HL-60/S4 (cell line): ENCODE data around the gene TIAM2.
"Not testable (repeated sequence)": the region's sequence is repeated elsewhere in the genome, so short reads cannot be mapped to it uniquely, and the experiment has no call there.

Experiments
- in situ Hi-C: fragments of 300-500 bp; cut with MboI; formaldehyde crosslinking; loops from 2 replicates; pipeline ENCODE4 v1.14.3; 2022; ENCODE audit warnings: low sequenced_read_pairs

The TIAM2 gene

DNA sequence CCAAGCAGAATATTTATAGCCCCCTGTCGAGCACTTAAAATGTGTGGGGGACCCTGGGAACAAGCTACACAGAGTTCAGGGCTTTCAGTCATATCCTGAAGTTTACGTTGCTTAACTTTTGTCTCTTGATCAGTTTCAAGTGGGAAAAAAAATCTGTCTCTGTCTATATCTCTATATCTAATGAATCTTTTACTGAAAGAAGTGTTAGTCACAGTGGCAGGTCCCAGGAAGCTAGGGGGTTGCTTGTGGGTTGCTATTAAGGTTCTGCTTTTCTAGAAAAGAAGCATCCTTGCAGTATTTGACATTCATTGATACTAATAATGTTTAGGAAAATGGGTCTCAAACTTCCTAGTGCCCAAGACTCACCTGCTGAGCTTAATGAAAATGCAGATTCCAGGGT lies 192.0 kb downstream of the TIAM2 start:
- in situ Hi-C loops, result loop anchor here (25.0 kb wide), 1 partner anchor 350 kb away; no protein-coding TSS in a partner anchor

DNA sequence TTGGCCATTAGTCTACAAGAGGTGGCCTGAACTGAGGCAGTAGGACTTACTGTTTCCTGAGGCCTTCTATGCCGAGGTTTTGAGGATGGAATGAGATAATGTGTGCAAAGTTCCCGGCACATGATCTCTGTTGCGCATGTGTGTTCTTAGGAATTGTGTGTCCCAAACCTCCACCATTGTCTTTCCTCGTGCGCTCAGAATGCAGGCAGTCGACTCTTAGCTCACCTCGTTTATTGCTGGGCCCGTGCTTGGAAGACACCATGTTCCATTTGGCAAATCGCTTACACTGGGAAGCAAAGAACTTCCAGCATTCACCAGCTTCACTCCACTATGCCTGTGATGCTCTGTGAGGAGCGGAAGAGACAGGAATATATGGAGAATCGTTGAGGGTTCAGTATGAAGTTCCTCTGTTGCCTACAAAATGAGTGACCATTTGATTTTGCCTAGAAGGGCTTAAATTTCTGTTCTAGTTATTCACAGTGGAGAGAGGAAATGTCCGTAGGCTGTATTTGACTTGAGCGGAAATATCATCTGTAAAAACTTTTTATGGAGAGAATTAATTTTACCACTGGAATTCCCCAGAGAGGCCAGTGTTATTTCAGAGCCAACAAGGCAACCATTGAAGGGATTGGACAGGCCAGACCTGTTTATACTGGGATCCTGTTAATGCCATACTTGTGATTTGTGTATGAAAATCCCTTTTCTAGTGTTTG lies 193.0 kb downstream of the TIAM2 start:
- in situ Hi-C loops, result loop anchor here (25.0 kb wide), 1 partner anchor 349 kb away; no protein-coding TSS in a partner anchor

DNA sequence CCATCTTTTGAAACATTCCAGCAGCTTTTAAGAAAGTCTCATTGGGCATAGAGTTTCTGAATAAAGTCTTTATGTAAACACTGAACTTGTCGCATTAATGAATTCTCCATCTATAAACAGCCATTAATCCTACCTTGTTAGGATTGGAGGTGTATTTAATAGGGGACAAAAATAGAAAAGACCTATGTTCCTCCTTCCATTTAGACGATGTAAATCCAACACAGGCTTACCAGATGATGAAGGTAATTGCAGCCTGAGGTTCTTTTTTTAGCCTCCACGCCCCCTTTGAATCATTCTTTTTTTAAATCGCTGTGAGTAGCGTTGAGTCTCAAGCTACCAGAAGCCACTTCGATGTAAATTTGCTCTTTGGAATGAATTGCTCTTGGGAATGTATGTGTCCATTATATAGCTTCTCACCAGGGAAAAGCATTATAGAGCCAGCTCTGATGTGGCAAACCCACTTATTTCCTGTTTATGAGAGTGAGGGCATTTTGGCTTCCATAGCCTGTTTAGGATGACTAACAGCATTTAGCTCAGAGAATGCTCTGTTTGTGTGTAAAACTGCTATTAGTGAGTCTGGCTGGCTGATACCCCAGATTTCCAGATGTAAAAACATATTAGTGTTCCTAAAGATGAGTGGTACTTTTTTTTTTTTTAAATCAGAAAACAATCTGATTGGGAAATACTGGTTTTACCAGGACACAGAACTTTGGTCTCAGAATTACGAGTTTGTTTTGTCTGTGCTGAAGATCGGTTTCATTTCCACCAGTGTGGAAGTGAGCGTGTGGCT lies 193.8 kb downstream of the TIAM2 start:
- in situ Hi-C loops, result loop anchor here (25.0 kb wide), 1 partner anchor 348 kb away; no protein-coding TSS in a partner anchor

DNA sequence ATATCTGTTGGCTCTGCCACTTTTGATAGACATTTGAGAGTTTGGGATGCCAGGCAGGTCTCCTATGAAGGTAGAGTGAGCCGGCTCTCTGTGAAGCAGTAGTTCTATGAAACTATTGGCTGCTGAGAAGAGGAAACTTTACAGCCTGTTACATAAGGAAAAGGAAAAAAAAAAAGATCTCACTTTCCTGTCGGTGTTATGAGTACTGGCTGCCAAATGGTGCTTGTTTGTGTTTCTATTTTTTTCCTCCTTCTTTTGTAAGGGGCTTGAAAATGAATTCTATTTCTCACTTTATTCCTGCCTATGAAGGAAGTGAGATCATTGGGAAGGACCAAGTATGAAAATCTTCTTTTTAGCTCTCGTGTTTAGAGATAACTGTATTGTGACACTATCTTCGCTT lies 195.6 kb downstream of the TIAM2 start:
- in situ Hi-C loops, result loop anchor here (25.0 kb wide), 1 partner anchor 347 kb away; no protein-coding TSS in a partner anchor

DNA sequence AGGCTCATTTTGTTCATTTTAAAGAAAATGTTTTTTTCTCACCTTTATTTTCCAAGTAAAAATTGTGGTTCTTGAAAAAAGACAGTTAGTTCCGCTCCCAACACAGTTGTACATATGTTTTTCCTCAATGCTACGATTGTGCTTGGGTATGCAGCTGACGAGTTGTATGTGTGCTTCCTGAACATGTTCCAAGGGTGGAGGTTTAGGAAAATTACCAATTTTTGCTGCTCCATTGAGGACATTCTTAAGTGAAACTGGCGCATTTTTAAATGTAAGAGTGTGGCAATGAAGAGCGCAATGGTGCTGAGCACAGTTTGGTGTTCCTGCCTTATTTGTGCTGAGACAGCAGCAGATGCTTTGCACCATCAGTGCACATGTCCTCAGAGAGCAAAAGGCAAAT lies 198.4 kb downstream of the TIAM2 start:
- in situ Hi-C loops, result loop anchor here (25.0 kb wide), 1 partner anchor 344 kb away; no protein-coding TSS in a partner anchor

DNA sequence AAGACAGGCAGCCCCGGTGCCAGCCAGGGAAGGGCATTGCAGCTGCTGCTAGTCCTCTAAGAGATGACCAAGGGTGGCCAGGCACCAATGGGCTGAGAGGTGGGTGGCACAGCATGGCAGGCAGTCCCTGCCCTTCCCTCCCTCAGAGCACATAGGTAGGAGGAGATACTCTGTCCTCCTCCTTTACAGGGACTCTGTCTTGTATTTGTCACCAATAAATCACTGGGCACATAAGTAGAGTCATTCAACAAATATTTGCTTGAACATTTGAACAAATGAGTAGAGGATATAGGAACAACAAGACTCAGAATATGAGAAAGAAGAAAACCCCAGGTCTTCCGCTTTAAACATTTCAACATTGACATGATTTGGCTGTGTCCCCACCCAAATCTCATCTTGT lies 199.3 kb downstream of the TIAM2 start:
- in situ Hi-C loops, result loop anchor here (25.0 kb wide), 1 partner anchor 343 kb away; no protein-coding TSS in a partner anchor

DNA sequence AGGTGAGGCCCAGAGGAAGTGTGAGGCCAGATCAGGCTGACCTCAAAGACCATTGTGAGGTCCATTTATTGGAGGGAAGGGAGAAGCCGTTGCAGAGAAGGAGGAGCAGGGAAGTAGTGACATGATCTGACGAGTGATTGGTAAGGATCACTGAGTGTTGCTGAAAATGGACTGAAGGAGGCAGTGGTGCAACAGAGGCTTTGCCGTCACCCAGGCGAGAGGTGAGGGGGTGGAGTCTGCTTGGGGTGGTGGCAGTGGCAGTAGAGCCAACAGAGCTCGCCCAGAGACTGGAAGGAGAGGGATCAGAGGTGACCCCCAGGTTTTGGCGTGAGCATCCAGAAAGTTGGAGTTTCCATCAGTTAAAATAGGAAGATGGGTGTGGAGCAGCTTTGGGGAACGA lies 200.8 kb downstream of the TIAM2 start:
- in situ Hi-C loops, result loop anchor here (25.0 kb wide), 1 partner anchor 341 kb away; no protein-coding TSS in a partner anchor

DNA sequence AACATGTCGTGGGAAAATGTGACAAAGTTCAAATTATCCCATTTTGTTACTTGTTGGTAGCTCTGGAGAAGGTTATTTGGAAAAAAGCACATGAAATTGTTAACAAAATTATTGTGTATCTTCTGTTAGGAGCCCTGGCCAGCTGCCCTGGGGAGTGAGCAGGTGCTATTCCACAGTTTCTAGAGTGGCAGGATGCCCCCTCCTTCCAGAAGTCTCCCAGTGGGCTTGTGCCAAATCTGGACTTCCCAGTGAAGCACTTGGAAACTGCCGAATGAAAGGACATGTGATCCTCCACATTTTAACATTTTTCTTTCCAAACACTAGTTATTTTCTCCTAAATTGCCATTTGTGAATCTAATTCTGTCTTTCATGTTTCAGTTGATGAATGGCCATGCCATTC lies 201.8 kb downstream of the TIAM2 start:
- in situ Hi-C loops, result loop anchor here (25.0 kb wide), 1 partner anchor 340 kb away; no protein-coding TSS in a partner anchor

DNA sequence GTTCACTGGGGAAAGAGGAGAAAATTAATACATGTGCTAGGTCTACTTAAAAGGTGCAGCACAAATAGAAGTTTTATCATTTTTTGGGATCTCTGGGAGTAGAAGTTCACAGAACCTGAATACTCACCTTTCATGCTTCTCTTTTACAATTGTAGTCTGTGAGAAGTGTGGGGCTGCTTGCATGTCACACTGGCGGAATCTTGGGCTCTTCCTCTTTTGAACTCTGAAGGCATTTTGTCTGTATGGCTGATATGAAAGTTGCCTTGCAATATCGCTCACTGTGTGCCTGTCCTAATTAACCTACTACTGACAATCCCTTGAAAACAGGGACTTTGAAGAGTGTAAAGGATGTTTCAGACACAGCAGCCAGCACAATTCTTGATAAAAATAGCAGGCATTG lies 202.8 kb downstream of the TIAM2 start:
- in situ Hi-C loops, result loop anchor here (25.0 kb wide), 1 partner anchor 339 kb away; no protein-coding TSS in a partner anchor

DNA sequence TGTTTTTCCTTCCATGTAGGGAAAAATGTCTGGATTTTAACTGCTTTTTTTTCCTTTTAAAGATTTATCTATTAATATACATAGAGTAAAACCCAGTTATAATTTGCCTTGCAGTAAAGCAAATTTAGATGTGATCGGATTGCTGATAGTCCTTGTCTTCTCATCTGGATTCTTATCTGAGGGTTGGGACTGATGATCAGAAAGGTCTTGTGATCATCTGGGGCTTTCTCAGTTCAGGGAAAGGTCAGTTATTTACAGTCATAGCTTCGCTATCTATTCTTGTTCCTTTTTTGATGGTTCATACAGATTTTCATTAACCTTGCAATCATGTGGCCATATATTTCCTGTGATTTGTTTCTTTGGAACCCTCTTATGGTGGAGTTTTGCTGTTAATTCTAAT lies 204.9 kb downstream of the TIAM2 start:
- in situ Hi-C loops, result no loop called here

DNA sequence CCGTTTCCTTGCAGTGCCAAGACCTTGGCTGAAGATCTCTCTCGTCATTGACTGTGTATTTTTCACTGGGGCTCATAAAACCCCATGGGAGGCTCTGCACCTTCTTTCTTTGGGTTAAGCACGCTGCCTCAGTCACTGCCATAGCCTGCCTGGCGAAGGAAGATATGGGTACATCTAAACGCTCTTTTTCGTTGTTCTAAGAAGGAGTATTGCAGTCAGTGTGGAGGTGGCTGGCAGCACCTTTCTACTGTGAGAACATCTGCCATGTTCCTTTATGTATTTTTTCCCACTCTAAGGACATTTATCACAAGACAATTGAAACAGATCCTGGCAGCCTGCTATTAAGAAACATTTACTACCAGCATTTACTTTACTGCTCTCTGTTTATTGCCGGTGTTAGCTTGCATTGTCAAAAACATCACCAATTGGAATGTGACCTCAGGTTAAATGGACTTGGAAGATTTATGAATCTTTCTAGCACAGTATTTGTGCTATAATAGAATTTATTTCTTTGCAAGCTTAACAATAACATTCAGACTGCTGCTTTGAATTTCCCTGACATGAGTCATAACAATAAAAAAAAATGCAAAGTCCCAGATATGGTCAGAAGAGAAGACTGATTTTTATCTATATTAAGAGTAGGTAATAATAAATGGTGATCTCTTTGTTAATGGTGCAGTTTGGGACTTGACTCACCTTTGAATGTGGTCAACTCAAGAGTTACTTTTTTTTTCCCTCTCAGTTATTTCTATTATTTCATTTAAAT lies 206.5 kb downstream of the TIAM2 start:
- in situ Hi-C loops, result no loop called here

DNA sequence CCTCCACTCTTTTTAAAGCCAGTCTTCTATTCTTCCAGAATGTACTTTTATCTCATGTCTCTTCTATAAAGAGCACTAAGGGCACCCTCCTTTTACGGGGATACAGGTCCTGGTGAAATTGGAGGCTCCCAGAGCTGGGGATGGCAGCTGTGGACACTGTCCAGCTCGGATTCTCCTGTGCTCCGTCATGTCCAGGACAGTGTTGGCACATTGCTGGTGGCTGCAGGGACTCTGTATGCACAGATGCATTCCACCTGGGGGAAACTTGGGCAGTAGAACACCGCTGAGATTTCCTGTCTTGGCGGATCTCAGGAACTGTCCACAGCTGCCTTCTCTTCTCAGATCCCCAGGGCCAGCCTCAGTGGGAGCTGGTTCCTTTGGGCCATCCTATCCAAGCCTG lies 212.1 kb downstream of the TIAM2 start:
- in situ Hi-C loops, result no loop called here

DNA sequence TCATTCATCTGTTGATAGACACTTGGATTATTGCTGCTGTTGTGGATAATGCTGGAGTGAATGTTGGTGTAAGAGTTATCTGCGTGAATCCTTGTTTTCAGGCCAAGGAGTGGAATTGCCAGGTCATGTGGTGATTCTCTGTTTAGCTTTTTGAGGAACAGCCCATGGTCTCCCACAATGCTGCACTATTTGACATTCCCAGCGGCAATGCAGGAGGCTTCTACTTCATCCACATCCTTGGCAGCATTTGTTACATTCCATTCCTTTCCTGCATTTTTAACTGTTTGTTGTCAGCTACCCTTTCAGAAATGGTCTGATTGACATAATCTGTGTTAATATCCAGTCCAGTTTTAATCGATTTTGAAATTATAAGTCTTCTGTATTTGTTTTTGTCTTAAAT lies 217.0 kb downstream of the TIAM2 start:
- in situ Hi-C loops, result no loop called here

DNA sequence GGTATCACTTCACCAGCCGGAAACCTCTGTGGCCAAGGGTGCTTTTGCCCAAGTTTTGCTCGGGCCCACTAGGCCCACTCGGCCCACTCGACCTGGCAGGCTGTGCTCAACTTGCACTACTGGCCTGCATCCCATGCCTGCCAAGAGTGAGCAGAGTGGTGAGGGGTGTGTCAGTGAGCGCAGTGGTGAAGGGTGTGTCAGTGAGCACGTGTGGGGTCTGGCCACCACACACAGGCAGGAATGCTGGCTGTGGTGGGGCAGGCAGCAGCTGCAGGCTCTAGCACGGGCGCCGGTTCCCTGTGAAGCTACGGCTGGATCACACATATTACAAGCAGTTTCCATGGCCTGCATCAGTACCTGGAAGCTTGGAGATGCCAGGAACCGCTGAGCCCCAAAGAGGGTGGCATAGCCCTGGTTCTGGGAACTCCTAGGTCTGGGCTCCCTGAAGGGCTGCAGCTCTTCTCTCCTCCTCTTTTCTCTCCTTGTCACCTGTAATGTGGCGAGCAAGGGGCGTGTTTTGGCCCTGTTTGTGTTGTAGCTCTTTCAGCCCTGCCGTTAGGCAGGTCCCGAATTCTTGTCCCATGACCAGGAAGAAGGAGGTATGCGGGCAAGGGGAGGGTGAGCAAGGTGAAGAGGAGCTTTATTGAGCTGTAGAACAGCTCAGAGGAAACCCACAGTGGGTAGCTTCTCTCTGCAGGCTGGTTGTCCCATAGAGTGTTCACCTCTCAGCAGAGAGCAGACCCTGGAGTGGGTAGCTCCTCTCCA lies 217.7 kb downstream of the TIAM2 start:
- in situ Hi-C loops, result no loop called here

DNA sequence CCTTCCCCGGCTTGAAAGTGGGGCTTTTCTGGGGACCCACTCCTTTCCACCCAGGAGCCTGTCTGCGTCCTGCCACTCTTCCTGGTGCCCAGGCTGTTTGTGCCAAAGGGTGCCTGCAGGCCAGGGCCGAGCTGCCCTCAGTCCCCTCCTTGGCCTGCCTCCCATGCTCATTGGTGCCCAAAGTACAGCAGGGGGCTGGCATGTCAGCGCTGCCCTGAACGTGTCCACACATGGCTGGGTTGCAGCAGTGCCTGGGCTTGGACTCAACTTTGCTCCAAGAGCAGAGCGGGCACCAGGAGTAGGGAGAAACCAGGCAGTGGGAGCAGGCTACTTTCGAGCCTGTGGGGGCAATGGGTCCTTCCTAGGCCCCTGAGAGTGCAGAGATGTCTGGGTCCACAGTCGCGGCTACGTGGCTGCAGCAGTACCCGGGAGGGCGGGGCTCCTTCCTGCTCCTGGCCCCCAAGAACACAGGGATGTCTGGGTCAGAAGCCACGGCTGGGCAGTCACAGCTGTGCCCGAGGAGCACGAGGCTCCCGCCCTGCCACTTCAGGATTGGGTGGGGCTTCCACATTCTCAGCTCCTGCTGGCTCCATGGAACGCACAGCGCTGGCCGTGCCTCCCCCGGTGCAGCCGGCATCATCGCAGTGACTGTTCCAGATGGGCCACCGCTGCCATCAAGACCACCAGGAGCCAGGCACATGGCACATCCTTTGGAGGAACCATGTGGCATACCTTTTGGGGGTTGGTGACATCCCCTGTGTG lies 218.7 kb downstream of the TIAM2 start:
- in situ Hi-C loops, result no loop called here

DNA sequence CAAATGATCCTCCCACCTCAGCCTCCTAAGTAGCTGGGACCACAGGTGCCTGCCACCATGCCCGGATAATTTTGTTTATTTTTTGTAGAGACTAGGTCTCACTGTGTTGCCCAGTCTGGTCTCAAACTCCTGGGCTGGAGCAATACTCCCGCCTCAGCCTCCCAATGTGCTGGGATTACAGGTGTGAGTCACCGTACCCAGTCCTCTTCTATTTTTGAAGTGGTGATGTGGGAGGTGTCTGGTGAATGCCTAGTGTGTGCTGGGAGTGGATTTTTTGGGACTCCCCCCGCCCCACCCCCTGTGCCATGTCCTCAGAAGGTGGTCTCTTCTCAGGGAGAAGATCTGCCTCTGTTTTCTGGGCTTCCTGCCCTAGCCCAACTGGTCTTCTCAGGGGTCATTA lies 220.8 kb downstream of the TIAM2 start:
- in situ Hi-C loops, result no loop called here

DNA sequence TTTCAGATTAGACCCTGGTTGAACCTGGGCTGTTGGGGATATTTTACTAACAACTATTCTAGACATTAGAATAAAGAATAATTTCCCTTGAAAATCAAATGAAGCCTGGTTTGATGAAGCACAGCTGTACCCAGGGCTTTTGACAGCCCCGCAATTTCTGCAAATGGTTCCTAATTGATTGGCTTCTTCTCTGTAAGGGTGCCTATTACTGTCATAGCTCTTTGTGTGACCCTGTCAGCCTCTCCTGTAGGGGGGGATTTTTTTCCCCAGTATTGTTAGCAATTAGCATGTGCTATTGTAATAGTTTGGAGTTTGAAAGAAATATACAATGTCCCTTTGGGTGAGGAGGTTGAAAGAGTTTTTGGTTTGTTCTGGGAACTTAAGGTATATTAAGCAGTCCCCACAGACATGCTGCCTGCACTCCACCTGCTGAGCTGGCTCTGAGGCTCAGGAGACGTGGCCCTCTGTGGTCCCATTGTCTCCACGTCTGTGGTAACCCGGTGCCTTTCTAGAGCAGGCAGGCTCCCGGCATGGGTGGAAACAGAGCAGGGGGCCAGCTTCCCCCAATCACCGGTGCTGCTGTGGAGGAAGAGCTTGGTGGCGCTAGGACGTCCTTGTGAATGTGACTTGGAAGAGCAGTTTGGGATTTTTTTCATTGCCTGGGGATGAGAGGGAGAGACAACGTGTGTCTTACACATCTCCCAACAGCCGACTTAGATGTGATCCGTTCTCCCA lies 221.4 kb downstream of the TIAM2 start:
- in situ Hi-C loops, result no loop called here

DNA sequence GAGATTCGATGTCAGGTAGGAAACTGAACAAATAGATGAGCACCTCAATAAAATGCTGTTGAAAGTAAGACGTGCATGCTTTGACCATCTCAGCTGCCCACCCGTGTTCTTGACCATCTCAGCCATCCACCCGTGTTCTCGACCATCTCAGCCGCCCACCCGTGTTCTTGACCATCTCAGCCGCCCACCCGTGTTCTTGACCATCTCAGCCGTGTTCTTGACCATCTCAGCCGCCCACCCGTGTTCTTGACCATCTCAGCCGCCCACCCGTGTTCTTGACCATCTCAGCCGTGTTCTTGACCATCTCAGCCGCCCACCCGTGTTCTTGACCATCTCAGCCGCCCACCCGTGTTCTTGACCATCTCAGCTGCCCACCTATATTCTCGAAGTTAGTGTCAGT lies 223.6 kb downstream of the TIAM2 start:
- in situ Hi-C loops, result not testable (repeated sequence)

DNA sequence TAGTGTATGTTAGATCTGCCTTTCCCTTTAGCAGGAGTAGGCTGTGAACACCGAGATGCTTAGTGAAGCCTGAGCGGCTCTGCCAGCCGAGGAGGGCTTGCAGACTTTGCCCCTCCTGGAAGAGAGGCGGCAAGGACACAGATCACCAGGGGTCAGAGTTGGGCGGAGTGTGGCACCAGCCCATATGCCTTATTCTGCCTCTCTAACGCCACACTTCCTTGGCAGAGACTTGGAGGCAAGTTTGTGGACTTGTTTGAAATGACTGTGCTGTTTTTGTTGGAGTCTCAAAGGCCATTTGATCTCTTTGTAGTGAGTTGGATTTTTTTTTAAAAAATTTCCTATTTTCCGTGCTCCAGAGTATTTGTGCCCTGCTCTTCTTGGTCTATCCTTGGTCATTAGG lies 224.2 kb downstream of the TIAM2 start:
- in situ Hi-C loops, result no loop called here
